CD4-positive, alpha-beta memory T cell (primary cell): Measurements from ENCODE around the gene VEPH1. TPM values are rescaled to one million over a fixed set of nuclear protein-coding genes. Genes with fewer than 3 reads are reported as not detected.

Experiments
- CTCF ChIA-PET: fragments of 350-600 bp; sonication (Branson Sonifier 250); formaldehyde crosslinking; loops from one replicate; lab custom pipeline; 2021; ENCODE audit warnings: inconsistent platforms; ENCODE audit not compliant: partially characterized antibody; lab: Charles Lee
- POLR2A ChIA-PET: fragments of 350-600 bp; sonication (Branson Sonifier 250); formaldehyde crosslinking; loops from one replicate; lab custom pipeline; 2021; ENCODE audit not compliant: partially characterized antibody; lab: Charles Lee
- DNase-seq, 5 donors: peaks; one replicate each; pipeline versions ENCODE4 v3.0.0 to v3.0.0-alpha.2; 2020 to 2022; ENCODE audit warnings: mixed read lengths in 1 of 5
- H3K27ac ChIP-seq: one replicate; pipeline ENCODE4 v1.7.0; 2013; ENCODE audit warnings: low read depth, low read length
- H3K27me3 ChIP-seq: 2 replicates; pipeline ENCODE4 v1.7.0; 2013; ENCODE audit warnings: mild to moderate bottlenecking, low read length, moderate library complexity; ENCODE audit not compliant: insufficient read depth
- H3K36me3 ChIP-seq: 2 replicates; pipeline ENCODE4 v1.7.0; 2013; ENCODE audit warnings: mild to moderate bottlenecking, low read length, moderate library complexity; ENCODE audit not compliant: insufficient read depth
- H3K4me1 ChIP-seq: 2 replicates; pipeline ENCODE4 v1.7.0; 2013; ENCODE audit warnings: mild to moderate bottlenecking, low read length, moderate library complexity; ENCODE audit not compliant: insufficient read depth
- H3K4me3 ChIP-seq, 2 donors: one replicate each; pipeline ENCODE4 v1.7.0; 2013; ENCODE audit warnings: low read length in 2 of 2, mild to moderate bottlenecking in 1 of 2
- H3K9me3 ChIP-seq, 2 donors: one replicate each; pipeline ENCODE4 v1.7.0; 2013; ENCODE audit warnings: low read length in 2 of 2, control low read depth in 1 of 2; ENCODE audit not compliant: control insufficient read depth in 1 of 2
- H3K27ac Mint-ChIP-seq, 7 donors: one replicate each; pipeline ENCODE4 v1.8.0; 2020 to 2021; ENCODE audit warnings: mixed read lengths in 7 of 7, mild to moderate bottlenecking in 6 of 7, inconsistent platforms in 3 of 7, moderate library complexity in 3 of 7
- H3K27me3 Mint-ChIP-seq, 2 donors: one replicate each; pipeline ENCODE4 v1.8.0; 2020 to 2021; ENCODE audit warnings: mixed read lengths in 2 of 2
- H3K36me3 Mint-ChIP-seq, 2 donors: one replicate each; pipeline ENCODE4 v1.8.0; 2020 to 2021; ENCODE audit warnings: mixed read lengths in 2 of 2, inconsistent platforms in 1 of 2, mild to moderate bottlenecking in 1 of 2
- H3K4me1 Mint-ChIP-seq, 4 donors: one replicate each; pipeline ENCODE4 v1.8.0; 2020 to 2021; ENCODE audit warnings: mixed read lengths in 4 of 4, mild to moderate bottlenecking in 1 of 4
- H3K4me3 Mint-ChIP-seq, 8 donors: one replicate each; pipeline ENCODE4 v1.8.0; 2020 to 2021; ENCODE audit warnings: mixed read lengths in 8 of 8, mild to moderate bottlenecking in 7 of 8, moderate library complexity in 6 of 8, inconsistent platforms in 3 of 8
- H3K9me3 Mint-ChIP-seq, 8 donors: one replicate each; pipeline ENCODE4 v1.8.0; 2020 to 2021; ENCODE audit warnings: mixed read lengths in 8 of 8, mild to moderate bottlenecking in 5 of 8, inconsistent platforms in 3 of 8, moderate library complexity in 1 of 8
- intact Hi-C: fragments of 100-400 bp; cut with micrococcal nuclease; formaldehyde crosslinking; loops from one replicate; pipeline ENCODE4 v1.15.1; 2023
- polyA plus RNA-seq, 2 donors: library from polyadenylated mRNA; unstranded; fragments of 300-500 nt; fragmentation: Illumina TruSeq; gene quantifications; one replicate each; pipeline ENCODE4 v1.2.3, GENCODE V29; 2021
- total RNA-seq, 2 experiments: library from RNA; stranded (reverse); gene quantifications; one replicate each; pipeline ENCODE4 v1.2.3, GENCODE V29; 2021

The VEPH1 gene
- total and polyA plus RNA-seq, 4 experiments from 2014 or later = not detected

DNA sequence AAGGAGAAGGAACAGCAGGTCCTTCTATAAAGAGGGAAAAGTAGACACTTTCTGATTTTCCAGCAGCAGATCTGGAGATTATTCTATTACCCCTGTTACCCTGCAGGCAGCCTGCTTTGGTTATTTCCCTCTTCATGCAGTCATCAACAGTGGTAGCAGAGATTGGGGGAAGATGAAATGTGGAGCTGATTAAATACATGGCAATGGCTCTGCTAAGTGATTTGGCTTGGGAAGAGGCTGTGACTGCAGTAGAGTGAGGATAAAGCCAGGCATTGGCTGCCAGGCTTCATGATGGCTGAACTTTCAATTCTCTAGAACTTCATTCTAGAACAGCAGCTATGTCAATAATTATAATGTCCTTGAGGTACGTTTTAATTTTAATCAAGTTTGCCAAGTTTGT, 37.5 kb downstream of the VEPH1 start:
- H3K4me1 ChIP-seq = no peaks in the 10 kb centered on the region
- no peaks in the 10 kb centered on the region for H3K27me3 ChIP-seq
- ChIA-PET CTCF (no interaction called here), POLR2A (no interaction called here)
- Mint-ChIP-seq H3K4me1 (no peaks in the 10 kb centered on the region), H3K36me3 (no peaks in the 10 kb centered on the region), H3K4me3 (no peak overlapping the region), H3K27me3 (peaks cover 0 to under 1% of the 10 kb centered on the region in 2 donors), H3K27ac (no peak overlapping the region), H3K9me3 (peaks cover 0 to 2% (median 0%) of the 10 kb centered on the region in 8 donors)
- intact Hi-C loops = no loop called here
- H3K36me3 ChIP-seq = no peaks in the 10 kb centered on the region
- no peak overlapping the region for H3K4me3 ChIP-seq
- H3K27ac ChIP-seq = no peak overlapping the region
- H3K9me3 ChIP-seq = no peaks in the 10 kb centered on the region
- no peak for DNase-seq

DNA sequence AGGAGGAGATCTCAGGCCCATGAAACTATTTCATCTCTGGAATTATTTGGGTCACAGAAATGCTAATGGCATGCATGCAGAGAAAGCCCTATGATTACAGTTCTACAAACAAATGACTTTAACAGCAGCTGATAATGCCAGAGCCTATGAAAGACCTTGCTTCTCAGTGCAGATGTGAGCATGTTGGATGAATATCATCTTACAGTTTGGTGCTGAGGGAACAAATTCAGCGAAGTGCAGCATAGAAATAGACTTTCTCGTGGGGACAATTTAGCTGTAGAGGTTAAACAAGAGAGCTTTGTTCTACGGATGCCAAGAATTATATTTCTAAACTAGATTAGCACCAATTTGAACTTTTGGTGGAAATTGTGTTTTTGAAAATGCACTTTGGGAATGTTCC, 38.9 kb downstream of the VEPH1 start:
- H3K4me1 ChIP-seq = no peaks in the 10 kb centered on the region
- DNase-seq = no peak
- intact Hi-C loops = no loop called here
- no peaks in the 10 kb centered on the region for H3K9me3 ChIP-seq
- Mint-ChIP-seq H3K27me3 (peaks cover 2 to 4% of the 10 kb centered on the region in 2 donors), H3K4me1 (no peaks in the 10 kb centered on the region), H3K36me3 (no peaks in the 10 kb centered on the region), H3K4me3 (no peak overlapping the region), H3K9me3 (peaks cover 0 to 4% (median 0%) of the 10 kb centered on the region in 8 donors), H3K27ac (no peak overlapping the region)
- H3K27ac ChIP-seq = no peak overlapping the region
- CTCF ChIA-PET = no interaction called here
- no peaks in the 10 kb centered on the region for H3K36me3 ChIP-seq
- POLR2A ChIA-PET = no interaction called here
- H3K27me3 ChIP-seq = no peaks in the 10 kb centered on the region
- H3K4me3 ChIP-seq = no peak overlapping the region

DNA sequence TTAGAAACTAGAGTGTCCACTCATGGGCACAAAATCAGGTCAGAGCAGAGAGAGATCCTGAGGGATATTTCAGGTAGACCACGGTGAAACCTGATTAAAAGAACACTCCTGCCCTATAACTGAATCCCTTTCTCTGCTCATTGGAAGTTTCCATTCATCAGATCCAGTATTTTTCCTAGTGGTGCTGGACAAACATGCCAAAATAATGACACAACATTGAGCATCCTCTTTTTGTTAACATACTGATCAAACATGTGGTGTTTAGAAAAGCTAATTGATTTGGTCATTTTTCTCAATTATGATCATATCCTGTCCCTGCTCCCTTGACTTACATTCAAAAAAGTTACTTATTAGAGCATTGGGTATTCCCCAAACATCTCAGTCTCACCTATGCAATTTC, 39.4 kb downstream of the VEPH1 start:
- no peaks in the 10 kb centered on the region for H3K27me3 ChIP-seq
- CTCF ChIA-PET = no interaction called here
- H3K9me3 Mint-ChIP-seq = peaks cover 0 to 4% (median 0%) of the 10 kb centered on the region in 8 donors
- H3K27ac ChIP-seq = no peak overlapping the region
- DNase-seq = no peak
- H3K9me3 ChIP-seq = no peaks in the 10 kb centered on the region
- POLR2A ChIA-PET = no interaction called here
- intact Hi-C loops = no loop called here
- no peaks in the 10 kb centered on the region for H3K4me1 ChIP-seq
- H3K4me1 Mint-ChIP-seq = no peaks in the 10 kb centered on the region
- H3K4me3 Mint-ChIP-seq = no peak overlapping the region
- peaks cover 2 to 4% of the 10 kb centered on the region in 2 donors for H3K27me3 Mint-ChIP-seq
- H3K4me3 ChIP-seq = no peak overlapping the region
- H3K36me3 ChIP-seq = no peaks in the 10 kb centered on the region
- no peaks in the 10 kb centered on the region for H3K36me3 Mint-ChIP-seq
- H3K27ac Mint-ChIP-seq = no peak overlapping the region

DNA sequence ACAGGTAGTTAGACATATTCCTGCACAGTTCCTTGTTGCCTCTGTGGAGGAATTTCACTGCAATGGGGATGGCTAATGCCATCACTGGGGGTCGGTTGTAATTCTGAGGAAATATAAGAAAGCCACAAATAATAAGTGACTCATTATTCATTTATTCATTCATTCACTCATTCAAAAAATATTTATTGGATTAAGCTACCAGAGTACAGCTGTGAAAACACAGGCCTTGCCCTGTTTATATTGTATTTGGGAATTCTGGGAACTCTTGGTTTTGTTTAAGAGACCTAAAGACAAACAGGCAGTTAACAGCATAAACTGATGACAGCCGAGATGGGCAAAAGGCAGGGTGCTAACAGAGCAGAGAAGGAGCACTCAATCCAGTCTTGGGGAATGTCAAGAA, 43.0 kb downstream of the VEPH1 start:
- intact Hi-C loops = no loop called here
- H3K9me3 ChIP-seq = no peaks in the 10 kb centered on the region
- no peaks in the 10 kb centered on the region for H3K4me1 Mint-ChIP-seq
- no peaks in the 10 kb centered on the region for H3K27me3 ChIP-seq
- H3K27ac ChIP-seq = no peak overlapping the region
- no peak for DNase-seq
- ChIA-PET POLR2A (no interaction called here), CTCF (no interaction called here)
- H3K9me3 Mint-ChIP-seq = peaks cover 0 to 6% (median under 1%) of the 10 kb centered on the region in 8 donors
- no peak overlapping the region for H3K4me3 Mint-ChIP-seq
- H3K36me3 ChIP-seq = no peaks in the 10 kb centered on the region
- H3K27me3 Mint-ChIP-seq = peaks cover 2 to 4% of the 10 kb centered on the region in 2 donors
- H3K36me3 Mint-ChIP-seq = no peaks in the 10 kb centered on the region
- no peak overlapping the region for H3K27ac Mint-ChIP-seq
- H3K4me1 ChIP-seq = no peaks in the 10 kb centered on the region
- H3K4me3 ChIP-seq = no peak overlapping the region

DNA sequence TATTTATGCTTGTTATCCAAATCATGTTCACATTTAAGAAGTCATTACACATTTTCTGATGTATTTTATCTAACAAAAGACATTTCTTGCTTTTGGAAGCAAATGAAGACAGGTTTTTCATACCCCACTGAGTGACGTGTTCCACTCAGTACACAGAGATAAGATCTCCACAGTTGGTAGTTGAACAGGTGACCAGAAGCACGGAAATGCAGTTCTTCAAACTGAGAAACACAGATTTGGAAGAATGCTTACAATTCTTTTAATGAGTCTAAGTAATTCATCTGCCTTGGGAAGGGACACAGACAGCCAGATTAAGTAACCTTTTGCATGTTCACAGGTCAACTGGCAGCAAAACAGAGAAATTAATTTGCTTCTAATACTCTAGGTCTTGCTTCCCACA, 43.5 kb downstream of the VEPH1 start:
- peaks cover 2 to 4% of the 10 kb centered on the region in 2 donors for H3K27me3 Mint-ChIP-seq
- peaks cover 0 to 6% (median under 1%) of the 10 kb centered on the region in 8 donors for H3K9me3 Mint-ChIP-seq
- H3K27ac ChIP-seq = no peak overlapping the region
- intact Hi-C loops = no loop called here
- H3K9me3 ChIP-seq = no peaks in the 10 kb centered on the region
- ChIA-PET CTCF (no interaction called here), POLR2A (no interaction called here)
- H3K4me1 ChIP-seq = no peaks in the 10 kb centered on the region
- H3K27ac Mint-ChIP-seq = no peak overlapping the region
- H3K4me1 Mint-ChIP-seq = no peaks in the 10 kb centered on the region
- H3K27me3 ChIP-seq = no peaks in the 10 kb centered on the region
- no peaks in the 10 kb centered on the region for H3K36me3 Mint-ChIP-seq
- H3K4me3 ChIP-seq = no peak overlapping the region
- no peaks in the 10 kb centered on the region for H3K36me3 ChIP-seq
- H3K4me3 Mint-ChIP-seq = no peak overlapping the region
- DNase-seq = no peak

DNA sequence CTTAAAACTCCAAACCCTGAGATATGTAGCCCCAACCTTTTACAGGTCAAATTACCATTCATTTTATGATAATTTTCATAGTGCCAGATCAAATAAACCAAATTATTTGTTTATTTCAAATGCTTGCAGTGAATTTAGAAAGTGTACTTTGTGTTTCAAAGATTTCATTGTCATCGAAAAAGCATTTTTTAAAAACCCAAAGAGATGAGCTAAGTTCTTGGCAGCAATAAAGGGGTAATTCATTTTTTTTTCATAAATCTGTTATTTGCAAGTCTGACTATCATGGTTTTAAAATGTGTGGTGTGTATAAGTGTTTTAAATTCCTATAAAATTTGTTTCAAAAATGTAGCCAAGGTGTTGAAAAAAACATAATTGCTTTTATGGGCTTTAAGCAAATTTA, 49.4 kb downstream of the VEPH1 start:
- POLR2A ChIA-PET = no interaction called here
- Histone ChIP-seq H3K4me3 (no peak overlapping the region), H3K27ac (no peak overlapping the region), H3K4me1 (no peaks in the 10 kb centered on the region), H3K9me3 (no peaks in the 10 kb centered on the region), H3K27me3 (no peaks in the 10 kb centered on the region), H3K36me3 (no peaks in the 10 kb centered on the region)
- no peak for DNase-seq
- intact Hi-C loops = no loop called here
- Mint-ChIP-seq H3K27ac (no peak overlapping the region), H3K4me1 (no peaks in the 10 kb centered on the region), H3K36me3 (no peaks in the 10 kb centered on the region), H3K9me3 (peaks cover 0 to 6% (median under 1%) of the 10 kb centered on the region in 8 donors), H3K4me3 (no peak overlapping the region), H3K27me3 (peaks cover 1 to 10% of the 10 kb centered on the region in 2 donors)
- CTCF ChIA-PET = no interaction called here

DNA sequence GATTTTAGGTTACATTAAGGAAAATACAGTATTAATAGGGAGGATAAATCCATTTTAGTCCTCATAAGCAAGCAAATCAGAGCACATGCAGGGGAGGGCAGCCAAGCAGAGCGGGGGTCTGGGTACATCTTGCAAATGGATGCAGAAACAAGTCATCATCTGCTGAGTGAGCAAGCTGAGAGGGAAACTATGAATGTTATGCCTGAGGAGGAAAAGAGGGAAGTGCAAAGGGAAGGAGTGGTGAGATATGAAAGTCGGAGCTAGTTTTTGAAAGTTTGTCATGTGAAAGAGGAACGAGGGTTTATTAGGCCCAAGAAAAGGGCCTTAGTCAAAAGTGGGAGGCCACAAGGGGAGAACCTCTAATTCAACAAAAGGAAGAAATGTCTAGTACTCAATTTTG, 51.1 kb downstream of the VEPH1 start:
- H3K27me3 ChIP-seq = no peaks in the 10 kb centered on the region
- H3K36me3 ChIP-seq = no peaks in the 10 kb centered on the region
- no peak overlapping the region for H3K27ac Mint-ChIP-seq
- no peaks in the 10 kb centered on the region for H3K9me3 ChIP-seq
- no peaks in the 10 kb centered on the region for H3K4me1 Mint-ChIP-seq
- POLR2A ChIA-PET = no interaction called here
- intact Hi-C loops = no loop called here
- no peak for DNase-seq
- no peak overlapping the region for H3K4me3 ChIP-seq
- H3K36me3 Mint-ChIP-seq = no peaks in the 10 kb centered on the region
- H3K9me3 Mint-ChIP-seq = peaks cover 0 to 6% (median 0%) of the 10 kb centered on the region in 8 donors
- no peaks in the 10 kb centered on the region for H3K4me1 ChIP-seq
- H3K4me3 Mint-ChIP-seq = no peak overlapping the region
- H3K27ac ChIP-seq = no peak overlapping the region
- CTCF ChIA-PET = no interaction called here
- H3K27me3 Mint-ChIP-seq = peaks cover 1 to 10% of the 10 kb centered on the region in 2 donors
